ENCODE measurements around the gene CACNA1G. TPM values are rescaled to one million over a fixed set of nuclear protein-coding genes. Genes with fewer than 3 reads are reported as not detected.

The CACNA1G gene
- total RNA-seq, 1 donor from 2014 or later: not detected

GRCh38 chr17:50580646-50581045, 20.1 kb downstream of the CACNA1G start:
- no peaks in the 10 kb centered on the region for H3K4me1 Mint-ChIP-seq (ENCODE audit: unreplicated experiment)
- H3K27ac Mint-ChIP-seq (ENCODE audit: unreplicated experiment): no peak overlapping the region
- H3K27me3 Mint-ChIP-seq (ENCODE audit: unreplicated experiment): peaks cover 11% of the 10 kb centered on the region

GRCh38 chr17:50581316-50581715, 20.8 kb downstream of the CACNA1G start:
- H3K4me3 Mint-ChIP-seq (ENCODE audit: unreplicated experiment): no peak overlapping the region
- H3K9me3 Mint-ChIP-seq (ENCODE audit: unreplicated experiment): no peaks in the 10 kb centered on the region
- no peaks in the 10 kb centered on the region for H3K36me3 Mint-ChIP-seq (ENCODE audit: low read depth, unreplicated experiment)
- H3K4me1 Mint-ChIP-seq (ENCODE audit: unreplicated experiment): no peaks in the 10 kb centered on the region
- H3K27me3 Mint-ChIP-seq (ENCODE audit: unreplicated experiment): peaks cover 11% of the 10 kb centered on the region
- no peak for DNase-seq (ENCODE audit: low spot score)
- no peak for TF ChIP-seq CTCF (IDR thresholded peaks at IDR 0.05; ENCODE audit: unreplicated experiment)
- no peak overlapping the region for H3K27ac Mint-ChIP-seq (ENCODE audit: unreplicated experiment)

More at GRCh38 chr17:50580646-50581045, 20.1 kb downstream of the CACNA1G start:
- no peak overlapping the region for H3K4me3 Mint-ChIP-seq (ENCODE audit: unreplicated experiment)
- DNase-seq (ENCODE audit: low spot score): no peak
- H3K9me3 Mint-ChIP-seq (ENCODE audit: unreplicated experiment): no peaks in the 10 kb centered on the region
- TF ChIP-seq CTCF (IDR thresholded peaks at IDR 0.05; ENCODE audit: unreplicated experiment): no peak
- no peaks in the 10 kb centered on the region for H3K36me3 Mint-ChIP-seq (ENCODE audit: low read depth, unreplicated experiment)

GRCh38 chr17:50582741-50583140, 22.2 kb downstream of the CACNA1G start:
- DNase-seq (ENCODE audit: low spot score): no peak
- no peaks in the 10 kb centered on the region for H3K36me3 Mint-ChIP-seq (ENCODE audit: low read depth, unreplicated experiment)
- H3K27ac Mint-ChIP-seq (ENCODE audit: unreplicated experiment): no peak overlapping the region
- no peak for TF ChIP-seq CTCF (IDR thresholded peaks at IDR 0.05; ENCODE audit: unreplicated experiment)
- H3K4me1 Mint-ChIP-seq (ENCODE audit: unreplicated experiment): no peaks in the 10 kb centered on the region
- H3K9me3 Mint-ChIP-seq (ENCODE audit: unreplicated experiment): no peaks in the 10 kb centered on the region
- peaks cover 11% of the 10 kb centered on the region for H3K27me3 Mint-ChIP-seq (ENCODE audit: unreplicated experiment)
- H3K4me3 Mint-ChIP-seq (ENCODE audit: unreplicated experiment): no peak overlapping the region

GRCh38 chr17:50583641-50584040, 23.1 kb downstream of the CACNA1G start:
- no peak overlapping the region for H3K4me3 Mint-ChIP-seq (ENCODE audit: unreplicated experiment)
- no peak for DNase-seq (ENCODE audit: low spot score)
- no peaks in the 10 kb centered on the region for H3K9me3 Mint-ChIP-seq (ENCODE audit: unreplicated experiment)
- peaks cover 11% of the 10 kb centered on the region for H3K27me3 Mint-ChIP-seq (ENCODE audit: unreplicated experiment)
- H3K36me3 Mint-ChIP-seq (ENCODE audit: low read depth, unreplicated experiment): no peaks in the 10 kb centered on the region
- no peak for TF ChIP-seq CTCF (IDR thresholded peaks at IDR 0.05; ENCODE audit: unreplicated experiment)
- no peaks in the 10 kb centered on the region for H3K4me1 Mint-ChIP-seq (ENCODE audit: unreplicated experiment)
- no peak overlapping the region for H3K27ac Mint-ChIP-seq (ENCODE audit: unreplicated experiment)

GRCh38 chr17:50584116-50584515, 23.6 kb downstream of the CACNA1G start:
- H3K4me3 Mint-ChIP-seq (ENCODE audit: unreplicated experiment): no peak overlapping the region
- H3K36me3 Mint-ChIP-seq (ENCODE audit: low read depth, unreplicated experiment): no peaks in the 10 kb centered on the region
- peaks cover 11% of the 10 kb centered on the region for H3K27me3 Mint-ChIP-seq (ENCODE audit: unreplicated experiment)
- DNase-seq (ENCODE audit: low spot score): no peak
- H3K9me3 Mint-ChIP-seq (ENCODE audit: unreplicated experiment): no peaks in the 10 kb centered on the region
- H3K4me1 Mint-ChIP-seq (ENCODE audit: unreplicated experiment): no peaks in the 10 kb centered on the region
- no peak for TF ChIP-seq CTCF (IDR thresholded peaks at IDR 0.05; ENCODE audit: unreplicated experiment)
- no peak overlapping the region for H3K27ac Mint-ChIP-seq (ENCODE audit: unreplicated experiment)
